BLaER1 (cell line): ENCODE results near the gene BOD1.

Experiments
- H3K27ac ChIP-seq: shearing (Covaris generic); formaldehyde crosslinking; 2 replicates; pipeline ENCODE4 v1.8.1; 2022
- H3K27me3 ChIP-seq: shearing (Covaris generic); formaldehyde crosslinking; 2 replicates; pipeline ENCODE4 v1.8.1; 2022
- H3K36me3 ChIP-seq: shearing (Covaris generic); formaldehyde crosslinking; 2 replicates; pipeline ENCODE4 v1.8.1; 2022
- H3K4me1 ChIP-seq: shearing (Covaris generic); formaldehyde crosslinking; 2 replicates; pipeline ENCODE4 v1.8.1; 2022
- H3K4me2 ChIP-seq: shearing (Covaris generic); formaldehyde crosslinking; 2 replicates; pipeline ENCODE4 v1.8.1; 2022
- H3K4me3 ChIP-seq: shearing (Covaris generic); formaldehyde crosslinking; 2 replicates; pipeline ENCODE4 v1.8.1; 2022
- H3K9ac ChIP-seq: shearing (Covaris generic); formaldehyde crosslinking; 2 replicates; pipeline ENCODE4 v1.8.1; 2022
- H3K9me3 ChIP-seq: shearing (Covaris generic); formaldehyde crosslinking; 2 replicates; pipeline ENCODE4 v1.8.1; 2022
- H4K20me1 ChIP-seq: shearing (Covaris generic); formaldehyde crosslinking; 2 replicates; pipeline ENCODE4 v1.8.1; 2022
- Cebpa-rat ChIP-seq: shearing (Covaris generic); IDR thresholded peaks from 2 replicates; pipeline ENCODE4 v1.8.1; 2022

Gene BOD1

DNA sequence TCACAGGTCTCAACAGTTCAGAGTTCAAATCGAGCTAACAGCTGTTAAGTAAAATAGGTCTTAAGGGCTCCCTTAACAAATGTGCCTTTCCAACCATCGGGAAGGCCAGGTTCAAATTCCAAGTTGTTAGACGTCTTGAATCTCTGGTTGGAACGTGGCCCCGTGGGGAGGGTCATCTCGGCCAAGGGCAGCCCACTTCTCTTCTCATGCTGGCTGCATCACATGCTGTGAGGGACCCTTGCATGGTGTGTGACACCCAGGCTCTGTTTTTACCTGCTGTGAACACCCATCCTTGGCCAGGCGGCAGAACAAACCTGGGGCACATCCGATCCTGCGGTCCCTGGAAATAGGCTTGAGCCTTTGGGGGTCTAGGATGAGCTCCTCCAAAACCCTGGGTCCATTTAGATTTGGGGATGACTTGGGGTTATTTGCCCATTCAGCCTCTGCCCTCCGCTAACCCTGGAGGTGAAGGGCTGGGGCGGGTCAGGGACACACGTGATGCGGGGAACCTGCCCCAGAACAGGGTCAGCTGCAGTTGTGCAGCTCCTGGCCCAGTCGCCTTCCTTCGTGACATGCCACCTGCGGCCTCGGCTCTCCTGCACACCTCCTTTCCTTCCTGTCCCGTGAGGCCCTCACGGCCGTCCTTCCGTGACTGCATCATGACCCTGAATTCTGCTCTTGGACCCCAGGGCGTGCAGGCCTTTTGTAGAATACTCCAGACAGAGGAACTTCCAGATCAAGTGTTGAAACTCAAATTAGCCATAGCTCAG is 45.9 kb downstream of the BOD1 start:
- Histone ChIP-seq H3K9ac (no peak overlapping the region), H3K4me1 (peaks cover 5% of the 10 kb centered on the region; the same call in 1 of the 2 replicates), H3K9me3 (peaks cover 10% of the 10 kb centered on the region; the same call in 1 of the 2 replicates), H3K27ac (no peak overlapping the region), H3K36me3 (no peaks in the 10 kb centered on the region), H3K4me2 (no peak overlapping the region), H4K20me1 (no peaks in the 10 kb centered on the region), H3K4me3 (no peak overlapping the region), H3K27me3 (no peaks in the 10 kb centered on the region)
- TF ChIP-seq Cebpa-rat = no peak

GRCh38 chr5:173568703-173569102 is 47.7 kb downstream of the BOD1 start:
- no peak overlapping the region for H3K4me2 ChIP-seq

DNA sequence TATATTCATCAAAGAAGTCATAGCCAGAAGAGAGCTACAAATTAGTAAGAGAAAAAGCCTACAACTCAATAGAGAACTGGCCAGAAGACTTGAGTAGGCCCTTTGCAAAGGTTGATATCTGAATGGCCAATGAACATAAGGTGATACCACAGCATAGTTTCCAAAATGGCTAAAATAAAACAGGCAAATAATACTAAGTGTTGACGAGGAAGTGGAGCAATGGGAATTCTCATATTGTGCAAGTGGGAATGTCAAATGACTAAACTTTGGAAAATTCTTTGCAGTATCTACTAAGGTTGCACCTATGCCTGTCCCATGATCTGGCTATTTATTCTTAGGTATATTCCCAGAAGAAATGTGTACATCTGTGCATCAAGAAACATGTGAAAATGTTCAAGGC is 48.3 kb downstream of the BOD1 start:
- TF ChIP-seq Cebpa-rat = no peak
- Histone ChIP-seq H3K27ac (no peak overlapping the region), H3K4me3 (no peak overlapping the region), H3K4me2 (no peak overlapping the region), H3K9ac (no peak overlapping the region), H3K27me3 (no peaks in the 10 kb centered on the region), H3K9me3 (peaks cover 11% of the 10 kb centered on the region; the same call in 1 of the 2 replicates), H3K4me1 (peaks cover 5% of the 10 kb centered on the region; the same call in 1 of the 2 replicates), H4K20me1 (no peaks in the 10 kb centered on the region), H3K36me3 (no peaks in the 10 kb centered on the region)

More at GRCh38 chr5:173568703-173569102, 47.7 kb downstream of the BOD1 start:
- no peak overlapping the region for H3K9ac ChIP-seq
- peaks cover 5% of the 10 kb centered on the region; the same call in 1 of the 2 replicates for H3K4me1 ChIP-seq
- H3K4me3 ChIP-seq = no peak overlapping the region
- H3K36me3 ChIP-seq = no peaks in the 10 kb centered on the region
- no peaks in the 10 kb centered on the region for H3K27me3 ChIP-seq
- peaks cover 10% of the 10 kb centered on the region; the same call in 1 of the 2 replicates for H3K9me3 ChIP-seq
- H3K27ac ChIP-seq = no peak overlapping the region
- H4K20me1 ChIP-seq = no peaks in the 10 kb centered on the region
- no peak for TF ChIP-seq Cebpa-rat

- no peak overlapping the region for H3K4me2 ChIP-seq
- peaks cover 17% of the 10 kb centered on the region; the same call in 1 of the 2 replicates for H3K9me3 ChIP-seq
- H3K4me1 ChIP-seq = 0 out of 2 replicates have a peak, but pooled peaks cover under 1% of the 10 kb centered on the region
- no peak overlapping the region for H3K27ac ChIP-seq
- TF ChIP-seq Cebpa-rat = no peak
- H3K36me3 ChIP-seq = no peaks in the 10 kb centered on the region
- no peak overlapping the region for H3K9ac ChIP-seq
- no peaks in the 10 kb centered on the region for H3K27me3 ChIP-seq
- no peaks in the 10 kb centered on the region for H4K20me1 ChIP-seq
- no peak overlapping the region for H3K4me3 ChIP-seq
Measured at GRCh38 chr5:173567548-173567947, 48.9 kb downstream of the BOD1 start.

DNA sequence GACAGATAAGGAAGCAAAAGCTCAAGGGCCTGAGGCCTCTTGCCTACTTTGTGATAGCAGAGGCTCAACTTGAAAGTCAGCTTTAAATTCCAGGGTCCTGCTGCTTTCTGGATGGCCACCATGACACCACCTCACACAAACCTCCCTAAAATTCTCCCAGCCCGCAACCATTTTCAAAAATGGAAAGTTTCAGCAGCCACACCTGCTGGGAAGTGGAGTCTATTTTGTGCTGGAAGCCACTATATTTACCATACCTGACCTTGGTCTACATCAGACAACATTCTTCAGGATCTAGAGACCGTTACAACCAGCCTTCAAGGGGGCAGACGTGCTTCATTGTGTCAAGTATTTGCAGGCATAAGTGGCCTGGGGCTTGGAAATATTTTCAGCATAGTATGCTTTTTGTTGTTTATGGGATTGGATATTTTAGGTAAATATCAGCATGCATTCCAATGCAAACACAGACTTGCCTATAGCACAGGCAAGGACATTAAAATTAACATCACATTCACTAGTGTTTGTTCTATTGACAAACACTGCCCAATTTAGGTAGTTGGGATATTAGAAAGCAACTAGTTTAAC is 50.9 kb downstream of the BOD1 start:
- no peaks in the 10 kb centered on the region for H4K20me1 ChIP-seq
- H3K4me1 ChIP-seq = no peaks in the 10 kb centered on the region
- peaks cover 36% of the 10 kb centered on the region for H3K9me3 ChIP-seq
- H3K4me2 ChIP-seq = no peak overlapping the region
- H3K4me3 ChIP-seq = no peak overlapping the region
- no peak for TF ChIP-seq Cebpa-rat
- no peaks in the 10 kb centered on the region for H3K36me3 ChIP-seq
- no peak overlapping the region for H3K9ac ChIP-seq
- no peak overlapping the region for H3K27ac ChIP-seq
- H3K27me3 ChIP-seq = no peaks in the 10 kb centered on the region

- Histone ChIP-seq H4K20me1 (no peaks in the 10 kb centered on the region), H3K9me3 (peaks cover 50% of the 10 kb centered on the region), H3K9ac (no peak overlapping the region), H3K4me1 (no peaks in the 10 kb centered on the region), H3K27me3 (no peaks in the 10 kb centered on the region), H3K4me2 (no peak overlapping the region), H3K4me3 (no peak overlapping the region), H3K27ac (no peak overlapping the region), H3K36me3 (no peaks in the 10 kb centered on the region)
- TF ChIP-seq Cebpa-rat = no peak
Measured at GRCh38 chr5:173564106-173564505, 52.3 kb downstream of the BOD1 start.

DNA sequence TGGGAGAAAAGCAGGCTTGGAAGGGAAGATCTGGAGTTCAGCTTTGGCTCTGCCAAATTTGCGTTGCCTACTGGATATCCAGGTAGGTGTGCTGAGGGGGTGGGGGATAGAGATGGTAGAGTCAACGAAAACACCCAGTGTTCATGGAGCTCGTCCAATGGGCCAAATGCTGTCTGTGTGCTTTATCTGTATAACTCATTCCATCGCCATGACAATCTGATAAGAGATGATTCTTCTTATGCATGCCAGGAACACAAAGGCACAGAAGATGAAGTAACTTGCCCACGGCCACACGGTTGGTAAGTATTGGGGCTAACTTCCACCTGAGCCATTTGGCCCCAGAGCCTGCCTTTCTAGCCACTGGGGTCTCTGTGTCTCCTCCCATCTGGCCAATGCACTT is 53.2 kb downstream of the BOD1 start:
- TF ChIP-seq Cebpa-rat = no peak
- H3K27me3 ChIP-seq = no peaks in the 10 kb centered on the region
- no peaks in the 10 kb centered on the region for H3K36me3 ChIP-seq
- no peak overlapping the region for H3K4me3 ChIP-seq
- H3K4me1 ChIP-seq = no peaks in the 10 kb centered on the region
- peaks cover 45% of the 10 kb centered on the region for H3K9me3 ChIP-seq
- H3K4me2 ChIP-seq = no peak overlapping the region
- no peak overlapping the region for H3K27ac ChIP-seq
- H4K20me1 ChIP-seq = no peaks in the 10 kb centered on the region
- H3K9ac ChIP-seq = no peak overlapping the region

- no peaks in the 10 kb centered on the region for H3K4me1 ChIP-seq
- H3K9me3 ChIP-seq = peaks cover 40% of the 10 kb centered on the region
- no peak for TF ChIP-seq Cebpa-rat
- H3K27me3 ChIP-seq = no peaks in the 10 kb centered on the region
- H3K9ac ChIP-seq = no peak overlapping the region
- no peaks in the 10 kb centered on the region for H4K20me1 ChIP-seq
- H3K27ac ChIP-seq = no peak overlapping the region
- H3K36me3 ChIP-seq = no peaks in the 10 kb centered on the region
- H3K4me2 ChIP-seq = no peak overlapping the region
- H3K4me3 ChIP-seq = no peak overlapping the region
Measured at GRCh38 chr5:173562451-173562850, 54.0 kb downstream of the BOD1 start.
